GM11168 (cell line): ENCODE data around the gene PFN3.

Experiments used
- in situ Hi-C: fragments of 300-500 bp; cut with MboI; formaldehyde crosslinking; loops from one replicate; pipeline ENCODE4 v1.12.0; 2022; ENCODE audit warnings: low sequenced_read_pairs; ENCODE audit not compliant: unreplicated experiment

Gene PFN3

DNA sequence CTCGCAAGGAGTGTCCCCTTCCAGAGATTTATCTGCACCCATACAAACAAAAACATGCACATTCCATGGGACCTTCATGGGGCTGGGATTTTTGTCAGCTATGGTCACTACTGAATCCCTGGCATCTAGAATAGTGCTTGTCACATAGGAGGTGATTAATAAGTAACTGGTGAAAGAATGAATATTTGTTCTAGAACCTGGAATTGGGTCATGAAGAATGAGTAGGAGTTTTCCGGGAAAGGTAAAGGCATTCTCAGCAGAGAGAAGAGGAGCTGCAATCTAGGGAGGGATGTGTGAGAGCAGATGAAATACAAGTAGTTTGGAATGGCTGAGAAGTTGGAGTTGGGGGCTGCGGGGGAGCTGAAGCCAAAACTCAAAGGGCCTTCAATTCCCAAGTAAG is 46.2 kb downstream of the PFN3 start:
- in situ Hi-C loops, result no loop called here

- in situ Hi-C loops, result no loop called here
Measured at GRCh38 chr5:177353093-177353492, 47.4 kb downstream of the PFN3 start.

DNA sequence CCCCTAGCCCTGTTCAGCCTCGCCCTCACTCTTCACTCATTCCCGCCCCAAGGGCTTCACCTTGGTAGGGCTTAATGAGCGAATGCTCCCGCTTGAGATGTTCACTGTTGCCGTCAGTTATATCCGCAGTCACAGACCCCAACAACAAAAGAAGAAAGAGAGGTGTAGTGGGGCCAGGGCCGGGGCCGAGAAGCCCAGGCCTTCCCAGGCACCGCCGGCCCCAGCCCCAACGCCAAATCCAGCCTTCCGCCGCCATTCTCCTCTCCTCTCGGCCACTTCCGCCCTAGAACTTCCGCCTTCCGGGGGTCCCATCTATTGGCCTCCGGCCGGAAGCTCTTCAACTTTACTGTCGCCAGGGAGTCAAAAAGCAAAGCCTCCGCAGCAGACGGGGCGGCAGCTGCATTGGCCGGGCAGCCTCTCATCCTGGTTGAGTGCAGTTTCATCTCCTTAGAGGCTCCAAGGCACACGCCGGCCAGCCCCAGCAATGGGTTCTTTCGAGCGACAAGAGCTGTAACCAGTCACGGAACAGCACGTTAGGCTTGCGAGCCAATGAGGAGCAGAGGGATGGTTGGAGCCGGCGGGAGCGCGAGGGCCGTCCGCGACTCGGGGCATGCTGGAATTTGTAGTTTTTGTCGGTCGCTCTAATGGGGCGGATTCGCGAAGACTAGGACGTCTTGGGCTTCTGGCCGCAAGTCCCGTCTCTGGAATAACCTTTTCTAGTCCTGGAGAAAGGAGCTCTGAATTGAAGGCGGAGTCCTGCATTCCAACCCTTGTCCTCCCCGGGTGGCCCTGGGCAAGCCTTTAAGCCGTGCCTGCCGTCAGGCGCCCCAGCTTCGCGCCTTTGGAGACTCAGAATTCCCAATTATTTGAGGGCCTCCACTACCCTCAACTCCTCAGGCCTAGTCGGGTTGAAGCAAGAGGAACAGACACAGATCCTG is 48.8 kb downstream of the PFN3 start, which contains the start of gene LMAN2:
Gene LMAN2, minus strand, starts transcription at position 277 of the 938 bp plus-strand sequence. Its CDS starts 21 bp downstream, at position 256.
- in situ Hi-C loops, result no loop called here

DNA sequence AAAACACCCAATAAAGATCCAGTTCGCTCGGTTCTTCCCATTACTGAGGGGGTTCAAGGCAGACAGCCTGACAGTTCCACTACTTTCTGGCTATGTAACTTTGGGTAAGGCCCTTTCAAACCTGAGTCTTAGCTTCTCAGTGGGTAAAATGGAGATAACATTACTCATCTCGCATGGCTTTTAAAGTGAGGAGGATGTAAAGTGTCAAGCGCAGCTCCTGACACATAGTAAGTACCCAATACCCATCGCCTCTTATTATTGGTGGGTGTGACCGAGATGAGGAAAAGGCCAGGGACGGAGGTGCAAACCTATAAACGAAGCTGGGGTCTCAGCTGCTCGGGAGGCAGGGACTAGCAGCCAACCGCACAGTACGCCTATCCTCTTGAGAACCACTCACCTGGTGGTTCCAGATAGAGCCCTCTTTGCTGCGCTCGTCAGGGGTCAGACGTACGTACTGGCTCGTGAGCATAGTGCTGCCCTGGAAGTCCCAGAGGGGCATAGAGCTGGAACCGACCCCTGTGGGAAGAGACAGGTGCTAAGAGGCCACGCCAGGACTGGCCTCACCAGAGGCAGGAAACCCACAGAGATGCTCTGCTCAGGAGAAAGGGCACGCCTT is 49.6 kb downstream of the PFN3 start:
- in situ Hi-C loops, result no loop called here
